Measurements from ENCODE around the gene MYO3B. TPM values are rescaled to one million over a fixed set of nuclear protein-coding genes. Genes with fewer than 3 reads are reported as not detected.

Gene MYO3B
- total RNA-seq, 1 donor from 2014 or later = 1.5 TPM

DNA sequence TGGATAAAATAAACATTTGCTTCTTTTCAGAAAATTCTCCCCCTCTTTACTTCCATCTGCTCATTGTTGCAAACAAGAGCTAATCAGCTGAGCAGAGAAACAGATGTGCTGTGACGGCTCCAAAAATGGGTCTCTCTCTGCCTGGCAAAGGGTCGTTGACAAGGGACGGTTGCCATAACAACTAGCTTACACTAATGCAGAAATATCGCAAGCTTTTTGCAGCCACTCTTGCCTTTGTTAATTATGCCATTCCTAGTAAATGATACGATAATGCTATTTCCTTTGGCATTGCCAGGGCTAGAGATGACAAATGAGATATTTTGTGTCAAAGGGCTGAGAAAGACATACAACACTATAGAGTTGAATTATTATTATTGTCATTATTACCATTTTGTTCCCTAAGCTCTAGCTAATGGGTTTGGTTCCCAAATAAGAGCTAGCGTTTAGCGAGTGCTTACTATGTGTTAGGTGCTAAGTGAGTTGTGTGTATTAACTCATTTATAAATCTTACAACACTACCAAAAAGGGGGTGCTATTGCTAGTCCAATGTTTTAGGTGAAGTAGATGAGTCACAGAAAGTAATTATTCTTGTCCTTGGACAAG, 46.8 kb downstream of the MYO3B start:
- peaks cover 1% of the 10 kb centered on the region for H3K4me1 Mint-ChIP-seq
- no peak overlapping the region for H3K27ac Mint-ChIP-seq
- DNase-seq = no peak
- peaks cover 19% of the 10 kb centered on the region for H3K27me3 Mint-ChIP-seq
- intact Hi-C loops (cut with micrococcal nuclease) = no loop called here
- no peaks in the 10 kb centered on the region for H3K9me3 Mint-ChIP-seq
- no peak overlapping the region for H3K4me3 Mint-ChIP-seq
- no peaks in the 10 kb centered on the region for H3K36me3 Mint-ChIP-seq (ENCODE audit: low read depth)

DNA sequence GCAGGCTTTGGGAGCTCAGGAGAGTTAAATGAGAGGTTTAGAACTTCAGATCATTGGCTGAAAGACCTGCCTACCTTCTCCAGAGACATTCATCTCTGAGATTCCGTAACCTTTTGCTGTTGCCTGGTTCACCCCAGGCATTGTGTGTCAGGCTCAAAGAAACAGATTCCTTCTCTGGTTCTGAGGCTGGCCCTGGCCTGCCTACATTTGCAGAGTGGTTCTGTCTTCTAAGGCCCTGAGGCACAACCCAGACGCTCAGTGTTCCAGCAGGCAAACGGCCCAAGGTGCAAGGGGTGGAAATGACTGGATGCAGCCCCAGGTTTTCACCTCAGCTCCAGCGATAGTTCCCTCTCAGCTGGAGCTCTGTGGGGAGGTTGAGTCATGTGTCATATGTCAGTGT, 48.3 kb downstream of the MYO3B start:
- H3K36me3 Mint-ChIP-seq (ENCODE audit: low read depth) = no peaks in the 10 kb centered on the region
- H3K27ac Mint-ChIP-seq = no peak overlapping the region
- DNase-seq = no peak
- no peaks in the 10 kb centered on the region for H3K9me3 Mint-ChIP-seq
- peaks cover 1% of the 10 kb centered on the region for H3K4me1 Mint-ChIP-seq
- peaks cover 20% of the 10 kb centered on the region for H3K27me3 Mint-ChIP-seq
- no peak overlapping the region for H3K4me3 Mint-ChIP-seq
- intact Hi-C loops (cut with micrococcal nuclease) = no loop called here

DNA sequence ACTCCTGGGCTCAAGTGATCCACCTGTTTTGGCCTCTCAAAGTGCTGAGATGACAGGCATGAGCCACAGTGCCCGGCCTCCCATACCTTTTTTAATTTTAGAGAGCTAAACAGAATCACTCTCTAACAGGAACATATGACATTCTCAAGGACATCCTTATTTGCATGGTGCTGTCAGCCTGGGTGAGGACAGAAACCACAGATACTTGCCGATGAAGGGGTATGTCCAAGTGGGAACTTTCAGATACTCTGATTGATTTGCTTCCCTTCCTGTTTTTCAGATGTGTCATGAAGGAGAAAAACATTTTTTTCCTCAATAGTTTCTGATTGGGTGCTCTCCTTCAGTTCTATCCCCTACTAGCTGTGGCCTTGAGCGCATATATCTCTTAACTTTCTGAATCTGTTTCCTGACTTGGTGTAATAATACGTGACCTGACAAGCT, 49.6 kb downstream of the MYO3B start:
- Mint-ChIP-seq H3K36me3 (ENCODE audit: low read depth) (no peaks in the 10 kb centered on the region), H3K4me3 (no peak overlapping the region), H3K27ac (no peak overlapping the region), H3K27me3 (peaks cover 24% of the 10 kb centered on the region), H3K9me3 (no peaks in the 10 kb centered on the region), H3K4me1 (peaks cover 1% of the 10 kb centered on the region)
- intact Hi-C loops (cut with micrococcal nuclease) = no loop called here
- DNase-seq = no peak

DNA sequence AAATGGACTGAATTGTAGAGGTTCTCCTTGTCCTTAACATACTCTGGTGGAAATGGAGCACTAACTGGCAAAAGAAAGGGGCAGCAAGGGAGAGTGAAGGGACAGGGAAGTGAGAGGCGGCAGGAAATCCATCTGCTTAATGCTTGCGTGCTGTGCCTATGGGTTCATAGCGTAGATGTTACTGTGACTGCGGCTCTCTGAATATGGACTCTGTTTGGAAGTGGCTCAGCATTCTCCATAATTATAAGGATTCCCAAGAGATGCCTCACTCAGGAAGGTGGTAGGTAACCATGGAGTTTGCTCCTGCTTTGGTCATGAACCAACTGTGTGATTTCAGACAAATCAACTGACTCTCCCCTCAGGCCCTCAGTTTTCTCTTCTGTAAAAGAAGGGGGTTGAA, 50.0 kb downstream of the MYO3B start:
- peaks cover 1% of the 10 kb centered on the region for H3K4me1 Mint-ChIP-seq
- no peak for DNase-seq
- intact Hi-C loops (cut with micrococcal nuclease) = no loop called here
- no peaks in the 10 kb centered on the region for H3K9me3 Mint-ChIP-seq
- H3K4me3 Mint-ChIP-seq = no peak overlapping the region
- H3K27me3 Mint-ChIP-seq = peaks cover 24% of the 10 kb centered on the region
- H3K36me3 Mint-ChIP-seq (ENCODE audit: low read depth) = no peaks in the 10 kb centered on the region
- no peak overlapping the region for H3K27ac Mint-ChIP-seq

DNA sequence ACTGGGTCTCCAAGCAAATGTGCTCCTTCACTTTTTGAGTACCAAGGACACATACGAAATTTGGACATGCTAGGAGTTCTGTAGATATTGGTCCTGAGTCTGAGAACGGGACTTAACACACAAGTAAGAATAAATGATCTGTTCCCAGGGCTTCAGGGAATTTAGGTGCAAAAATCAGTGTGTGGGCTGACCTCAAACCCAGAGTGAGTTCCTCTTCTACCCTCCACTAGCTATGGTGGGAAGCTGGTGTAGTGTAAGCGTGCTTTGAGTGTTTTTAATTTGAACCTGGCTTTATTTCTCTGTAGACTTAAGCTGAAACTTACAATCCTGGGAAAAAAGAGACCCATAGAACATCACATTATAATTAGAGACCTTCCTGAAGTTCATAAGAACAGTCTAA, 50.5 kb downstream of the MYO3B start:
- no peaks in the 10 kb centered on the region for H3K9me3 Mint-ChIP-seq
- intact Hi-C loops (cut with micrococcal nuclease) = no loop called here
- peaks cover 1% of the 10 kb centered on the region for H3K4me1 Mint-ChIP-seq
- peaks cover 24% of the 10 kb centered on the region for H3K27me3 Mint-ChIP-seq
- DNase-seq = no peak
- H3K27ac Mint-ChIP-seq = no peak overlapping the region
- no peak overlapping the region for H3K4me3 Mint-ChIP-seq
- no peaks in the 10 kb centered on the region for H3K36me3 Mint-ChIP-seq (ENCODE audit: low read depth)

DNA sequence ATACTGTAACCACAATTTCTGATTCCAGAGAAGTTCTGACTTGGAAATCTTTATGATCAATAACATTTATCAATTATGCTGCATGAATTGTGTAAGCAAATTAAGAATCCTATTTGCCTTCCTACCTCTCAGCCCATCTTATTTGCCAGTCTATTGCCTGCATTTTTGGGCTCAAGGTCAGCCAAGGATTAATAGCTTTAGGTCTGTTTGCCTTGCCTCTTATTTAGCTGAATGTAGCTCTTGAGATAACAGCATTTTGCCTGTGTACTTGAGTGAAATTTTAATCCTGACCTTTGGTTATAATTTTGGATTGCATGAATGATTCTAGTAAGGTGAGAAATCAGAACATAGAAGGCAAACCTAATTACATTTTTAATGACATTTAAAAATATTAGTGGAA, 51.2 kb downstream of the MYO3B start:
- Mint-ChIP-seq H3K4me1 (peaks cover 1% of the 10 kb centered on the region), H3K9me3 (no peaks in the 10 kb centered on the region), H3K27ac (no peak overlapping the region), H3K4me3 (no peak overlapping the region), H3K36me3 (ENCODE audit: low read depth) (no peaks in the 10 kb centered on the region), H3K27me3 (peaks cover 24% of the 10 kb centered on the region)
- no peak for DNase-seq
- intact Hi-C loops (cut with micrococcal nuclease) = no loop called here

DNA sequence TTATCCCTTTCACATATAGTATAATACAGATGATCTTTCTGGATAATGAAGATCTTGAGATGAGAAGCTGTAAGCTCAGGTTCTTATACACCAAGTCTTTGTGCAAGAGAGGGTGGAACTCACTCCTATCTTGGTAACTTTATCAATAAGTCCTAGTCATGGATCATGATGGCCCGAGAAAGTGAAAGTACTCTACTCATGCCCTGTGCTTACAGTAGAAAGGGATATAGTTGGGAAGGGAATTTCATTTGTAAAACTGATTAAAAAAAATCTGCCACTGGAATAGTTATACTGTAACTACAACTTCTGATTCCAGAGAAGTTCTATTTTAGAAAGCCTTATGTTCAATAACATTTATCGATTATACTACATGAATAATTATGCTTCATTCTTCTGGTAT, 51.8 kb downstream of the MYO3B start:
- Mint-ChIP-seq H3K4me3 (no peak overlapping the region), H3K9me3 (no peaks in the 10 kb centered on the region), H3K27ac (no peak overlapping the region), H3K4me1 (peaks cover 1% of the 10 kb centered on the region), H3K27me3 (peaks cover 23% of the 10 kb centered on the region), H3K36me3 (ENCODE audit: low read depth) (no peaks in the 10 kb centered on the region)
- DNase-seq = no peak
- intact Hi-C loops (cut with micrococcal nuclease) = loop anchor here (10.0 kb wide), 1 partner anchor 485 kb away; the partner anchor contains the start of gene SP5

DNA sequence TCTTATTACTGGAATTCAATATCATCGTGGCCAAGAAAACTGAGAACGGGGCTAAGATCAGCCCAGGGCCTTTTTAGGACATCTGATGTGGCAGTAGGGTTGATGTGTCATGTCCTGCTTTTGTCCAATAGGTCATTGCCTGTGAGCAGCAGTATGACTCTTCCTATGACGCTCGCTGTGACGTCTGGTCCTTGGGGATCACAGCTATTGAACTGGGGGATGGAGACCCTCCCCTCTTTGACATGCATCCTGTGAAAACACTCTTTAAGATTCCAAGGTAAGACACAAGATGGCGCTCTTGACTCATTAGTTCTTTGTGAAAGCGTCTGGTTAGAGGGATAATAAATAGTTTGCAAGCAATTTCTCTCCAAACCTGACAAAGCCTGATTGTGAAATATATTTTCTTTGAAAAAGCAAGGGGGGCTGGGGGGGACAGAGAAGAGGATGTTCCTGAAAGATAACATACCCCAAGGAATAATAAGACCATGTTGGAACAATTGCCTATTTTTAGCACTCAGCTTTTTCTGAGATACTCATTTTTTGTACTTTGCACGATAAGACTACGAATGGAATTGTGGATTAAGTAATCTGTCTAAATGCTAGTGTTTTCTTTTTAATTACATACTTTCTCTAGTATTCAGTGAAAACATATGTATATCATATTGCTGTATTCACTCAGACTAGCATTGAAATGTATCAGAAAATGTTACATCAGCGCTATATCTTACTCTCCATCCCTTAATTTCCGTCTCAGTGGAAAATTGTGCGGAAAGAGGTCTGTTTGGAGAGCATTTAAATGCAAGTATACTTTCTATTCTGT, 58.1 kb downstream of the MYO3B start:
- Mint-ChIP-seq H3K36me3 (ENCODE audit: low read depth) (no peaks in the 10 kb centered on the region), H3K4me3 (no peak overlapping the region)

DNA sequence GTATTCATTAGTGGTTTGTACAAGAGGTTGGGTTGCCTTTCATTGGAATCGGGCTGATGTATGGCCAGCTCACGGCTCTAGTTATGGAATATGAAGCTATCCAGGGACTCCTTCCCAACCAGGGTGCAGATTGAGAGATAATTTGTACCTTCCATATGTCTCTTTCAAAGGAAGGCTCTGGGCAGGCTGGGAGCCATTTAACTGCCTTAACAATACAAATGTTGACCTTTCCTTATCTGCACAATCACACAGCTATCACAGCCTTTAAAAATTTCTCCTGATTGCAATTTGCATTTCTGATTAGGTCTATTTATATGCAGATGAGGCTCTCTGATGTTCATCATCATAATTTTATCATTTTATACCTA, 58.7 kb downstream of the MYO3B start:
- intact Hi-C loops (cut with micrococcal nuclease) = loop anchor here (10.0 kb wide), 1 partner anchor 478 kb away; the partner anchor contains the start of gene SP5
- Mint-ChIP-seq H3K9me3 (no peaks in the 10 kb centered on the region), H3K4me3 (no peak overlapping the region), H3K27me3 (peaks cover 28% of the 10 kb centered on the region), H3K36me3 (ENCODE audit: low read depth) (no peaks in the 10 kb centered on the region), H3K4me1 (no peaks in the 10 kb centered on the region), H3K27ac (no peak overlapping the region)
- DNase-seq = no peak

More for the DNA sequence above, 58.1 kb downstream of the MYO3B start:
- Mint-ChIP-seq H3K27me3 (peaks cover 28% of the 10 kb centered on the region), H3K27ac (no peak overlapping the region), H3K4me1 (no peaks in the 10 kb centered on the region), H3K9me3 (no peaks in the 10 kb centered on the region)
- peak; percentile 76 for DNase-seq
- intact Hi-C loops (cut with micrococcal nuclease) = loop anchor here (1.0 to 10.0 kb wide), 2 partner anchors 479 to 576 kb away; partner anchors contain the start of gene SP5

DNA sequence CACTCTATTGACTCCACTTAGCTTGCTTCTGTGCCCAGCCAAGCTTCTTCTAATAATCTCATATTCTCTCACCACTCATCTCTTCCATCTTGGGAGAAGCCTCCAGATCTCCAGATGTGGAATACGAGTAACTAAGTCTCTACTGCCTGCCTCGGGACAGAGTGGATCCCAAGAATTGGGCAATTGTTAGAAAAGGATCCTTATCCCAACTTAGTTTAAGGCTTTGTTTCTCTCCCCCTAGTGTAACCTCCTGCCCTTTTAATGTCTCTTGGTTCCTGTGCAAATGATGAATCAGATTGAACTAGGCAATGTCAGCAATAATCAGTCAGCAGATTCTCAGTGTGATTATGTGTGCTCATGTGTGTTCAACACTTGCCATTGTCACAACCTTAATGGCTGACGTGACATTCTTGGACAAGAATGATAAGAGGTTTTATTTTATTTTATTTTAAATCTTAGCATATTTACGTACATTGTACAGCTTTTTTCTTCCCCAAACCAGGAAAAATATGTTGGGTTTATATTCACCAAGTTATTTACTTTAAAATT, 59.7 kb downstream of the MYO3B start:
- no peak overlapping the region for H3K27ac Mint-ChIP-seq
- no peaks in the 10 kb centered on the region for H3K4me1 Mint-ChIP-seq
- DNase-seq = no peak
- no peaks in the 10 kb centered on the region for H3K36me3 Mint-ChIP-seq (ENCODE audit: low read depth)
- H3K27me3 Mint-ChIP-seq = peaks cover 28% of the 10 kb centered on the region
- no peaks in the 10 kb centered on the region for H3K9me3 Mint-ChIP-seq
- intact Hi-C loops (cut with micrococcal nuclease) = loop anchor here (10.0 kb wide), 1 partner anchor 477 kb away; the partner anchor contains the start of gene SP5
- H3K4me3 Mint-ChIP-seq = no peak overlapping the region

DNA sequence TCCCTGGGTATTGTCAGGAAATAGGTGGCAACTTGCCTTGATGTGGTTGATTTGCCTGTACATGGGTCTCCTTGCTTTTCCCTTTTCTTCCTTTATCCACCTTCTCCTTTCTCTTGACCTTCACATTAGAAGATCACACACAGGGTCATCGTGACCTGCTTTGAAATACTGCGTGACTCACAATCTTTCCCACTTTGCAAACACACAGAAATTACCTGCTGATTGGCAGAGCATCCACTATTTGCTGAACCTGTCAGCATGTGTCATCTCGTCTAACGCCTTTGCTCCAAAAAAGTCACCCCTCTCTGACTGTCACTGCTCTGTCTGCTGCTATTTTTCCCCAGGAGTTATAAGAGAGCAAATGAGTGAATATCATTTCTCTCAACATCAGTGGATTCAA, 60.8 kb downstream of the MYO3B start:
- intact Hi-C loops (cut with micrococcal nuclease) = loop anchor here (10.0 kb wide), 1 partner anchor 476 kb away; the partner anchor contains the start of gene SP5
- Mint-ChIP-seq H3K36me3 (ENCODE audit: low read depth) (no peaks in the 10 kb centered on the region), H3K27me3 (peaks cover 35% of the 10 kb centered on the region), H3K4me1 (no peaks in the 10 kb centered on the region), H3K9me3 (no peaks in the 10 kb centered on the region), H3K27ac (no peak overlapping the region), H3K4me3 (no peak overlapping the region)
- no peak for DNase-seq

DNA sequence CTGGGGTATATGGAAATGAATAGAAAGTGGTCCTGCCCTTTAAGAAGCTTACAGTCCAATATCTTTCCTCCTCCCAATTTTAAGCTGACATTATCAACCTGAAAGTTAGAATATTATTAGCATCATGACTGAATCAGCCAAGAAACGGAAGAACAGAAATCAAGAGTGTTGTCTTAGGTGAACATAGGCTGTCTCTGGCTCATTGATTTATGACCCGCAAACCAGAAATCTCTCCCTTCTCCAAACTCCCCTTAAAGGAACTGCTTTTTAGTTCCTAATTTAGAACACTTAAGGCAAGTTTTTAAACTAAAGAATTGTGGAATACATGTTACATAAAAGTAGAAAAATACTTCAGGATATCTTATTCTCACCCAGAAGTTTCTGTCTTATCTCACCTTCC, 62.7 kb downstream of the MYO3B start:
- intact Hi-C loops (cut with micrococcal nuclease) = no loop called here
- Mint-ChIP-seq H3K4me3 (no peak overlapping the region), H3K36me3 (ENCODE audit: low read depth) (no peaks in the 10 kb centered on the region), H3K27me3 (peaks cover 42% of the 10 kb centered on the region), H3K4me1 (no peaks in the 10 kb centered on the region), H3K9me3 (no peaks in the 10 kb centered on the region), H3K27ac (no peak overlapping the region)
- DNase-seq = no peak

DNA sequence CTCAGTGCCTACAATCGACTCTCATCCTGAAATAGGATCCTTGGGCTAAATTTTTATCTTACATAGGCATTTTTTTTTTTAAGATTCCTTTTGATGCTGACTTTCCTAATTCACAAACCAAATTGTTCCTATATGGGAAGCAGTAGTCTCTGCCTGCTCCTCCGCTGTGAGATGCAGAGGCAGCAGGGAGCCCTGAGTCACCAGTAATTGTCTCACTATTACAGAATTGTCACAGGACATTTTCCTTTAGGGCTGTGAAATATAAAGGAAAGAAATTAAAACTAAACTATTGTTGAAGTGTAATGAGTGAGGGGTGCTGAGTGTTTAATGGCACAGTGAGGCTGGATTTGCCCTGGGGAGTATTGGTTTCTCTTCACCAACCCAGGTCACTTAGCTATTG, 63.8 kb downstream of the MYO3B start:
- H3K27ac Mint-ChIP-seq = no peak overlapping the region
- H3K9me3 Mint-ChIP-seq = no peaks in the 10 kb centered on the region
- H3K27me3 Mint-ChIP-seq = peaks cover 42% of the 10 kb centered on the region
- no peaks in the 10 kb centered on the region for H3K4me1 Mint-ChIP-seq
- H3K36me3 Mint-ChIP-seq (ENCODE audit: low read depth) = no peaks in the 10 kb centered on the region
- no peak for DNase-seq
- H3K4me3 Mint-ChIP-seq = no peak overlapping the region
- intact Hi-C loops (cut with micrococcal nuclease) = no loop called here

DNA sequence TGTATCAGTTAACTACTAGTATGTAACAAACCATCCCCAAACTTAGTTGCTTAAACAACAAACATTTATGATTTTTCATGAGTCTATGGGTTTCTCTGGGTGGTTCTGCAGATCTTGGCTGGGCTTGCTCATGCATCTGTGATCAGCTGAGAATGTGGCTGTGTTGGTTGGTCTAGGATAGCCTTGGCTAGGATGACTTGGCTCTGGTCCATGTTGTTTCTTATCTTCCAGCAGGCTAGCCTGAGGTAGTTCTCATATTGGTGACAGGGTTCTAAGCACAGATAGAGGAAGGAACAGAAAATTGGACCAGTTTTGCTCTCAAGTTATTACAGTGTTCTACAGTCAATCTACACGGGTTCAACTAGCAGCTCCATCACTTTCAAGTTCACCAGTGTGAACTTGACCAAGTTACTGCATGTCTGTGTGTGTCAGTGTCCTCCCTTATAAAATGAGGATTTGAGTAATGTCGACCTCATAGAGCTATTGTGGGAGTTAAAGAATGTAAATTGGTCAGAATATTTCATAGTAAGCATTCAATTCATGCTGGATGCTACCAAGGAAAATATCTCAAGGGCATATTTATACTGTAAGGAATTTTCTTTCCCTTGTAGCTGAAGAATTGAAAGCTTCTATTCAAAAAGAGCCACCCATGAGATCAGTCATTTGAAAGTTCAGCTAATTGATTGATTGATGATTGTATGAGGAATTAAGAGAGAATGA, 65.3 kb downstream of the MYO3B start:
- Mint-ChIP-seq H3K4me1 (no peaks in the 10 kb centered on the region), H3K36me3 (ENCODE audit: low read depth) (no peaks in the 10 kb centered on the region)

More for the DNA sequence above, 65.3 kb downstream of the MYO3B start:
- Mint-ChIP-seq H3K9me3 (no peaks in the 10 kb centered on the region), H3K4me3 (no peak overlapping the region), H3K27ac (no peak overlapping the region), H3K27me3 (peaks cover 39% of the 10 kb centered on the region)
- DNase-seq = no peak
- intact Hi-C loops (cut with micrococcal nuclease) = no loop called here
